Measurements from ENCODE around the gene TMEM151B. TPM values are rescaled to one million over a fixed set of nuclear protein-coding genes. Genes with fewer than 3 reads are reported as not detected.
A peak's percentile ranks its signal among the peaks of the same experiment; 100 is the strongest.

Gene TMEM151B
- total RNA-seq, 1 donor from 2014 or later, result 0.09 TPM

DNA sequence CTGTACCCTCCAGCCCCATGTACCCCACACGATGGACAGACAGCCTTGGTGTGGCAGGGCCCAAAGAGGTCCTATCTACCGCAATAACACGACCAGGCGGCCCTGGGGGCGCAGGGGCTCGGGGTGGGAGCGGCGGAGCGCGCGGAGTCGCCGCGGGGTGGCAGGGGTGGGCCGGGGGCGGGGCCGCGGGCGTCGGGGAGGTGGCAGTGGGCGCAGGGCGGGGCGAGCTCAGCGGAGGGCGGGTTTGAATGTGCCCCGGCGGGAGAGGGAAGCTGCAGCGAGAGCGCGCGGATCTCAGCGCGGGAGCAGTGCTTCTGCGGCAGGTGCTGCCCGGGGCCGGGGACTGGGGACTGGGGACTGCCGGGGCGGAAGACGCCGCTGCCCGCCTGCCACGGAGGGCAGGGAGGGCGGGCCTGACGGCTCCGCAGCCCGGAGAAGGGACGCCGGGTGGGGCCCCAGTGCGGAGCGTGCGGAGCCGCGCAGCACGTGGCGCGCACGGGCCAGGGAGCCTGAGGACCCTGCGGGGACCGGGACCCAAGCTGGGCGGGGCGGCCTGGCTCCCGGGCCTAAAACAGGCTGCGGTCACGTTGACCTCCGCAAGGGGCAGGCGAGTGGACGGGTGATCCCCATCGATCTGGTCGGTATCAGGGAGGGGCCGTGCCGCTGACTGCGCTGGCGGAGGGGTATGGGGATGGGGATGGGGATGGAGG, 46.8 kb upstream of the TMEM151B start, which contains the start of gene SLC29A1:
Gene SLC29A1, plus strand, starts transcription at position 277 of the 710 bp plus-strand sequence. CDS start 3,719 bp downstream, outside the sequence.
- peak within 1 kb of the TSS; percentile 57 for H3K4me3 ChIP-seq (ENCODE audit: insufficient read depth, low read depth, low read length)
- H3K27ac ChIP-seq (ENCODE audit: low read depth, low read length), result no peak within 1 kb of the TSS
- H3K9ac ChIP-seq (ENCODE audit: low read length), result peak within 1 kb of the TSS; percentile 43
- H3K4me3 Mint-ChIP-seq (ENCODE audit: unreplicated experiment), result peak within 1 kb of the TSS; percentile 85
- no peaks in the 10 kb centered on the region for H3K27me3 ChIP-seq (ENCODE audit: insufficient read depth, low read length)
- H2AFZ ChIP-seq (ENCODE audit: low read depth, low read length), result peak within 1 kb of the TSS; percentile 79
- no peaks in the 10 kb centered on the region for H3K79me2 ChIP-seq (ENCODE audit: insufficient read depth, low read length)
- peak within 1 kb of the TSS; percentile 82 for H3K4me2 ChIP-seq (ENCODE audit: low read length)
- H3K4me1 ChIP-seq (ENCODE audit: insufficient read depth, low read length), result peaks cover 30% of the 10 kb centered on the region
- H3K9me3 Mint-ChIP-seq (ENCODE audit: unreplicated experiment), result no peaks in the 10 kb centered on the region
- no peak within 1 kb of the TSS for H3K27ac Mint-ChIP-seq (ENCODE audit: unreplicated experiment)
- no peak for FAIRE-seq
- no peaks in the 10 kb centered on the region for H3K36me3 ChIP-seq (ENCODE audit: insufficient read depth, low read length)
- H3K4me1 Mint-ChIP-seq (ENCODE audit: low read depth, unreplicated experiment), result peaks cover 13% of the 10 kb centered on the region
- H3K36me3 Mint-ChIP-seq (ENCODE audit: low read depth, unreplicated experiment), result no peaks in the 10 kb centered on the region
- no peaks in the 10 kb centered on the region for H3K9me3 ChIP-seq (ENCODE audit: insufficient read depth, low read depth, low read length)
- peaks cover 16% of the 10 kb centered on the region for H4K20me1 ChIP-seq (ENCODE audit: insufficient read depth, low read length)
- H3K27me3 Mint-ChIP-seq (ENCODE audit: low read depth, unreplicated experiment), result peaks cover 4% of the 10 kb centered on the region
- TF ChIP-seq EZH2 (IDR thresholded peaks at IDR 0.05; ENCODE audit: insufficient read depth, low read length), result no peak
- TF ChIP-seq, protein P1, sequence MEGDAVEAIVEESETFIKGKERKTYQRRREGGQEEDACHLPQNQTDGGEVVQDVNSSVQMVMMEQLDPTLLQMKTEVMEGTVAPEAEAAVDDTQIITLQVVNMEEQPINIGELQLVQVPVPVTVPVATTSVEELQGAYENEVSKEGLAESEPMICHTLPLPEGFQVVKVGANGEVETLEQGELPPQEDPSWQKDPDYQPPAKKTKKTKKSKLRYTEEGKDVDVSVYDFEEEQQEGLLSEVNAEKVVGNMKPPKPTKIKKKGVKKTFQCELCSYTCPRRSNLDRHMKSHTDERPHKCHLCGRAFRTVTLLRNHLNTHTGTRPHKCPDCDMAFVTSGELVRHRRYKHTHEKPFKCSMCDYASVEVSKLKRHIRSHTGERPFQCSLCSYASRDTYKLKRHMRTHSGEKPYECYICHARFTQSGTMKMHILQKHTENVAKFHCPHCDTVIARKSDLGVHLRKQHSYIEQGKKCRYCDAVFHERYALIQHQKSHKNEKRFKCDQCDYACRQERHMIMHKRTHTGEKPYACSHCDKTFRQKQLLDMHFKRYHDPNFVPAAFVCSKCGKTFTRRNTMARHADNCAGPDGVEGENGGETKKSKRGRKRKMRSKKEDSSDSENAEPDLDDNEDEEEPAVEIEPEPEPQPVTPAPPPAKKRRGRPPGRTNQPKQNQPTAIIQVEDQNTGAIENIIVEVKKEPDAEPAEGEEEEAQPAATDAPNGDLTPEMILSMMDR (IDR thresholded peaks at IDR 0.05; ENCODE audit: insufficient read depth, low read depth, low read length), result no peak
- DNase-seq (ENCODE audit: low read depth), result no peak

- no peaks in the 10 kb centered on the region for H3K9me3 Mint-ChIP-seq (ENCODE audit: unreplicated experiment)
- no peak for FAIRE-seq
Observed at GRCh38 chr6:44224029-44224964, 46.0 kb upstream of the TMEM151B start.

More at GRCh38 chr6:44224029-44224964, 46.0 kb upstream of the TMEM151B start:
- Histone ChIP-seq H3K36me3 (ENCODE audit: insufficient read depth, low read length) (no peaks in the 10 kb centered on the region), H3K79me2 (ENCODE audit: insufficient read depth, low read length) (no peaks in the 10 kb centered on the region), H3K4me1 (ENCODE audit: insufficient read depth, low read length) (peaks cover 27% of the 10 kb centered on the region), H3K27me3 (ENCODE audit: insufficient read depth, low read length) (no peaks in the 10 kb centered on the region), H3K4me3 (ENCODE audit: insufficient read depth, low read depth, low read length) (peak overlapping the region; percentile 50), H2AFZ (ENCODE audit: low read depth, low read length) (peak overlapping the region; percentile 79), H3K9me3 (ENCODE audit: insufficient read depth, low read depth, low read length) (no peaks in the 10 kb centered on the region), H3K4me2 (ENCODE audit: low read length) (peak overlapping the region; percentile 82), H3K27ac (ENCODE audit: low read depth, low read length) (no peak overlapping the region), H4K20me1 (ENCODE audit: insufficient read depth, low read length) (peaks cover 16% of the 10 kb centered on the region), H3K9ac (ENCODE audit: low read length) (peak overlapping the region; percentile 25)
- peak overlapping the region; percentile 85 for H3K4me3 Mint-ChIP-seq (ENCODE audit: unreplicated experiment)
- TF ChIP-seq, protein P1 (IDR thresholded peaks at IDR 0.05; ENCODE audit: insufficient read depth, low read depth, low read length), result no peak
- TF ChIP-seq EZH2 (IDR thresholded peaks at IDR 0.05; ENCODE audit: insufficient read depth, low read length), result no peak
- H3K4me1 Mint-ChIP-seq (ENCODE audit: low read depth, unreplicated experiment), result peaks cover 13% of the 10 kb centered on the region
- peaks cover 2% of the 10 kb centered on the region for H3K36me3 Mint-ChIP-seq (ENCODE audit: low read depth, unreplicated experiment)
- peaks cover 3% of the 10 kb centered on the region for H3K27me3 Mint-ChIP-seq (ENCODE audit: low read depth, unreplicated experiment)
- DNase-seq (ENCODE audit: low read depth), result no peak
- no peak overlapping the region for H3K27ac Mint-ChIP-seq (ENCODE audit: unreplicated experiment)

Data from astrocyte (in vitro differentiated cells and primary cell).